RCC 7860 (cell line): ENCODE results near the gene RAB40C.

ENCODE experiments used
- DNase-seq: peaks from one replicate; pipeline ENCODE4 v3.0.0-alpha.2; 2015; ENCODE audit warnings: low spot score
- FAIRE-seq: peaks from 2 replicates; lab custom pipeline; 2012; peaks lifted over from hg19 to GRCh38; lab: Jason Lieb, UNC

The RAB40C gene

DNA sequence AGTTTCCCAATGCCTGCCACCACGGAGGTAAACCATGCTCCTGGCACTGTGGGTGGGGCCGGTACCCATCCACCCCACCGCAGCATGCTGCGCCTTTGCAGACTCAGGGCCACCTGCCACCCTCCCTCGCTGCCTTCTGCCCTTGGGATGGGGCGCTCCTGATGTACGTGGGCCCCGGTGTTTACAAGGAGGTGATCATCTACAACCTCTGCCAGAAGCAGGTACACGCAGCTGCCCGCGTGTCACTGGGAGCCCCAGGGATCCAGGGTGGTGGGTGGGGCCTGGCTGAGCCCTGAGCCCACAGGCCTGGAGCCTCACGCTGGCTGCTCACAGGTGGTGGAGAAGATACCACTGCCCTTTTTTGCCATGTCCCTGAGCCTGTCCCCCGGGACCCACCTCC lies 76.7 kb downstream of the RAB40C start:
- DNase-seq, result no peak
- no peak for FAIRE-seq

- FAIRE-seq (no peak), DNase-seq (no peak)
Measured at GRCh38 chr16:667113-667779, 77.4 kb downstream of the RAB40C start.

GRCh38 chr16:667780-668518 lies 78.1 kb downstream of the RAB40C start, which contains the start of gene RHOT2:
Gene RHOT2 (plus strand): TSS chr16:668132. CDS start chr16:668200, 68 bp downstream.
- peak; percentile 81 for DNase-seq
- FAIRE-seq, result no peak

- FAIRE-seq, result no peak
Measured at GRCh38 chr16:668519-669171, 78.8 kb downstream of the RAB40C start.

GRCh38 chr16:669666-670065 lies 79.8 kb downstream of the RAB40C start:
- FAIRE-seq (no peak), DNase-seq (no peak)

More at GRCh38 chr16:668519-669171, 78.8 kb downstream of the RAB40C start:
- no peak for DNase-seq

DNA sequence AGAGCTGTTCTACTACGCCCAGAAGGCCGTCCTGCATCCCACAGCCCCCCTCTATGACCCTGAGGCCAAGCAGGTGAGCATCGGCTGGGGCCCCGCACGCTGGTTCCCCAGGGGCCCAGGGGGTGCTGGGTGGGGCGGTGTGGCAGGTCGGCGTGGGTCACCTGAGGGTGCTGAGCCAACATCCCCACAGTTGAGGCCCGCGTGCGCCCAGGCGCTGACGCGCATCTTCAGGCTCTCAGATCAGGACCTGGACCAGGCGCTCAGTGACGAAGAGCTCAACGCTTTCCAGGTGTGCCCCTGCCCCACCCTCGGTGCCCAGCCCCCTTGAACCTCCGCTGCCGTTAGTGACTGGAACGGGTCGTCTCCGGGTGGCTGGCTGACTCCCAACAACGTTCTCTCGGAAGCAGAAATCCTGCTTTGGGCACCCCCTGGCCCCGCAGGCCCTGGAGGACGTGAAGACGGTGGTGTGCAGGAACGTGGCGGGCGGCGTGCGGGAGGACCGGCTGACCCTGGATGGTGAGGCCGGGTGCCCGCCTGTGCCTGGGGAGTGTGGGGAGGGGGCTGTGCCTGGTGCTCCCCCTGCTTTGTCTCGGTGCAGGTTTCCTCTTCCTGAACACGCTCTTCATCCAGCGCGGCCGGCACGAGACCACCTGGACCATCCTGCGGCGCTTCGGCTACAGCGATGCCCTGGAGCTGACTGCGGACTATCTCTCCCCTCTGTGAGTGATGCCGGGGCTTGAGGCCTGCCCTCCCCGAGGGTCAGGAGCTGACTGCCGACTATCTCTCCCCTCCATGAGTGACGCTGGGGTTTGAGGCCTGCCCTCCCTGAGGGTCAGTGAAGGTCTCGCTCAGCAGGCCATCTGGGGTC lies 80.9 kb downstream of the RAB40C start:
- FAIRE-seq (no peak), DNase-seq (no peak)

GRCh38 chr16:671353-672131 lies 81.7 kb downstream of the RAB40C start:
- DNase-seq, result no peak
- FAIRE-seq, result no peak

- FAIRE-seq (no peak), DNase-seq (no peak)
Measured at GRCh38 chr16:672371-672770, 82.5 kb downstream of the RAB40C start.

DNA sequence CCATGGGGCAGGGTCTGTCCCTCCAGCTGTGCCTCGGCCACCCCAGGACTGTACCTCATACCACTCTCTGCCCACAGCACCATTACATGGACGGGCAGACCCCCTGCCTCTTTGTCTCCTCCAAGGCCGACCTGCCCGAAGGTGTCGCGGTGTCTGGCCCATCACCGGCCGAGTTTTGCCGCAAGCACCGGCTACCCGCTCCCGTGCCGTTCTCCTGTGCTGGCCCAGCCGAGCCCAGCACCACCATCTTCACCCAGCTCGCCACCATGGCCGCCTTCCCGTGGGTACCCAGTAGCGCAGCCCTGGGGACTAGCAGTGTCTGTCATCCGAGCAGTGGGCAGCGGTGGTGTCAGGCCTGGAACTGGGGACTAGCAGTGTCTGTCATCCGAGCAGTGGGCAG lies 83.0 kb downstream of the RAB40C start:
- DNase-seq, result no peak
- FAIRE-seq, result no peak

DNA sequence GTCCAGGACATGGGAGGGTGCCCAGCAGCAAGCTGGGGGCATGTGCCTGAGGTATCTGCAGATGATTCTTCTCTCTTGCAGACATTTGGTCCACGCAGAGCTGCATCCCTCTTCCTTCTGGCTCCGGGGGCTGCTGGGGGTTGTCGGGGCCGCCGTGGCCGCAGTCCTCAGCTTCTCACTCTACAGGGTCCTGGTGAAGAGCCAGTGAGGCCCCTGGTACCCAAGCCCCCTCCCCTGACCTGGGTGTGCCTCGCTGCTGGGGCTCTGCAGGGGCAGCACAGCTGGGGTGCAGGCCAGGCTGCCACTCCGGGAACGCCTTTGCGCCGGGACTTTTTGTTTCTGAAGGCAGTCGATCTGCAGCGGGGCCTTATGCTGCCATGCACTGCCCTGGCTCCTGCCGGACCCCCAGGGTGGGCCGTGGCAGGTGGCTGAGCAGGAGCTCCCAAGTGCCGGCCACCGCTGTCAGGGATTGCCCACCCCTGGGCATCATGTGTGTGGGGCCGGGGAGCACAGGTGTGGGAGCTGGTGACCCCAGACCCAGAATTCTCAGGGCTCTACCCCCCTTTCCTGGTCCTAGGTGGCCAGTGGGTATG lies 83.6 kb downstream of the RAB40C start:
- FAIRE-seq (no peak), DNase-seq (no peak)

GRCh38 chr16:674214-674881 lies 84.5 kb downstream of the RAB40C start:
- DNase-seq (no peak), FAIRE-seq (no peak)

DNA sequence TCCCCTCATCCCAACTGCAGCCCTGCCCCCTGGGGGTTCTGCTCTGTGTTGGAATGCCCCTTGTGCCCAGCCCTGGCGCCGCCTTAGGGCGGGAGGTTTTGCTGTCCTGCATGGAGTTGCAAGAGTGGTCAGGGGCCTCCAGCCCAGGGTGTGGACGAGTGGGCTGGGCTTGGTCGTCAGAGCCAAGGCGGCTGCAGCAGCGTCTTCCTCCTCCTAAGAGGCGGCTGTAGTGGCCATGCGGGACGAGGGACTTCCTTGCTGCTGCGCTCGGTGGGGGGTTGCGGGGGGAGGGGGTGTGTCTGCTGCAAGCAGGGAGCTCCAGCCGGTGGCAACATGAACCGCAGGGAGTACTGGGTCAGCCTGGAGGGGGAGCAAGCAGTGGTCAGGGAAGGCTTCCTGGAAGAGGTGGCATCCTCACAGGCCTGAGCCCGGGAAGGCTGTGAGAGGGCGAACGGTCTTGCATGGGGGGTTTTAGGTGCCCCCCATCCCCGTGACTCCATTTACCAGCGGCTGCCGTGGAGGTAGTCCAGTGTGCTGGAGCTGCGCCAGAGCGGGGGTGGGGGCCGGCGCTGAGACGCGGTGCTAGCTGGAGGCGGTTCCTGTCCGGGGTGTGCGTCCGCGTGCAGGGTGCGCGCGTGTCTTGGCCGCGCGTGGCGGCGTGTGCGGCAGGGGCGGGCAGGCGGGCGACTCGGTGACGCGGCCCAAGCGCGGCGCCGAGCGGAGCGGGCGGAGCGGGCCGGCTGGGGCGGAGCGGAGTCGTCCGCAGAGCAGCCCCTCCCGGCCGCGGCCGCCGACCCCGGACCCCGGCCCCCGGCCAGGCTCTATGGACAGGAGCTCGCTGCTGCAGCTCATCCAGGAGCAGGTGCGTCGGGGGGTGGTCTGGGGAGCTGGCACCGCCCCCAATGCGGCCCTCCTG lies 85.4 kb downstream of the RAB40C start, which contains the start of gene RHBDL1:
Gene RHBDL1, plus strand, starts transcription at position 704 of the 916 bp plus-strand sequence. Its CDS starts 120 bp downstream, at position 824.
- no peak for DNase-seq
- FAIRE-seq, result no peak

DNA sequence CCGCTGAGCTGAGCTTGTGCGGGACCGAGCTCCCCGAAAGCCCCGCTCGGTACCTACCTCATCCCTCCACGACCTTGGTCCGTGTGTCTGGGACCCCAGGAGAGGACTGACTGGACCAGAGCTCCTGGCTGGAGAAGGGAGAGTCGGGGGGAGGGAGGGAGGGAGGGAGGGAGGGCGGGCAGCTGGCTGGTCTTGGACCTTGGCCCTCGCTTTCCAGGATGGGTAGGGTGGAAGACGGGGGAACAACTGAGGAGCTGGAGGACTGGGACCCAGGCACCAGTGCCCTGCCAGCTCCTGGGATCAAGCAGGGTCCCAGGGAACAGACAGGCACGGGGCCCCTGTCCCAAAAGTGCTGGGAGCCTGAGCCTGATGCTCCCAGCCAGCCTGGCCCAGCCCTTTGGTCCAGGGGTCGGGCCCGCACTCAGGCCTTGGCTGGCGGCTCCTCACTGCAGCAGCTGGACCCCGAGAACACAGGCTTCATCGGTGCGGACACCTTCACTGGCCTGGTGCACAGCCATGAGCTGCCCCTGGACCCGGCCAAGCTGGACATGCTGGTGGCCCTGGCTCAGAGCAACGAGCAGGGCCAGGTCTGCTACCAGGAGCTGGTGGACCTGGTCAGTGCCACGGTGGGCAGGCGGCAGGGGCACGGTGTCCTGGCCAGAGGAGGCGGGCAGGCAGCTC lies 86.2 kb downstream of the RAB40C start:
- FAIRE-seq (no peak), DNase-seq (no peak)

DNA sequence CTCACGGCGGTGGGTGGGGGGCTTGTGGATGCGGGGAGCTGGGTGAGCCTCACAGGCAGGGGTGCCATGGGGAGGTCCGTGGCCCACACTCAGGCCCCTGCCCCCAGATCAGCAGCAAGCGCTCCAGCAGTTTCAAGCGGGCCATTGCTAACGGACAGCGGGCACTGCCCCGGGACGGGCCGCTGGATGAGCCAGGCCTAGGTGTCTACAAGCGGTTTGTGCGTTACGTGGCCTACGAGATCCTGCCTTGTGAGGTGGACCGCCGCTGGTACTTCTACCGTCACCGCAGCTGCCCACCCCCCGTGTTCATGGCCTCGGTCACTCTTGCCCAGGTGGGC lies 86.7 kb downstream of the RAB40C start:
- FAIRE-seq, result no peak
- no peak for DNase-seq

DNA sequence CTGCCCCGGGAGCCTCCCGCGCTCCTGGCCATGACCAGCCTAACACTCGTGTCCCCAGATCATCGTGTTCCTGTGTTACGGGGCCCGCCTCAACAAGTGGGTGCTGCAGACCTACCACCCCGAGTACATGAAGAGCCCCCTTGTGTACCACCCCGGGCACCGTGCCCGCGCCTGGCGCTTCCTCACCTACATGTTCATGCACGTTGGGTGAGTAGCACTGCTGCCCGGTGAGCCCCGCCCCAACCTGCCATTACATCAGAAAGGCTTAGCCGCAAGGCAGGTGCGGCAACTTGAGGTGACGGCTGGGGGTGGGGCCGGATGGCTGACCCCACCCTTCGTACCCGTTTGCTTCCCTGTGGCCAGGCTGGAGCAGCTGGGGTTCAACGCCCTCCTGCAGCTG lies 87.0 kb downstream of the RAB40C start:
- no peak for DNase-seq
- no peak for FAIRE-seq

- no peak for FAIRE-seq
- DNase-seq, result no peak
Measured at GRCh38 chr16:677316-678190, 87.7 kb downstream of the RAB40C start.
